Measurements from ENCODE around the gene CCDC77.

DNA sequence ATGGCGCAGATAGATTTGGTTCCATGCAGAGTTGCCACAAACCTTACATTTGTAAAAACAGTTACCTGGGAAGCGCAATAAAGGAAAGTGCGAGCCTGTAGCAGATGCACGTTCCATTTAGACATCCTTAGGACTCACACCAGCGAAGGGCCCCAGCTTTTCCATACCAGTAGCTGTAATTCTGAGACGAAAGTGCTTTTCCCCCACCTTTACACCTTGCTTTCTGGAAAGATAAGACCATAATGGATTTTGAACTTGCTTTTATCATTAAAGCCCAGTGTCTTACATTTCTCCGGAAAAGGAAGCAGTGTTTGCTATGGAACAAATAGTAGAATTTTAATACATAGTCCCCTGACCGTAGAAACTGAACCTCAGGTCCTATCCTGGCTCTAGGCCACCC, 616 bp upstream of the CCDC77 start:
- TF ChIP-seq, protein P1, sequence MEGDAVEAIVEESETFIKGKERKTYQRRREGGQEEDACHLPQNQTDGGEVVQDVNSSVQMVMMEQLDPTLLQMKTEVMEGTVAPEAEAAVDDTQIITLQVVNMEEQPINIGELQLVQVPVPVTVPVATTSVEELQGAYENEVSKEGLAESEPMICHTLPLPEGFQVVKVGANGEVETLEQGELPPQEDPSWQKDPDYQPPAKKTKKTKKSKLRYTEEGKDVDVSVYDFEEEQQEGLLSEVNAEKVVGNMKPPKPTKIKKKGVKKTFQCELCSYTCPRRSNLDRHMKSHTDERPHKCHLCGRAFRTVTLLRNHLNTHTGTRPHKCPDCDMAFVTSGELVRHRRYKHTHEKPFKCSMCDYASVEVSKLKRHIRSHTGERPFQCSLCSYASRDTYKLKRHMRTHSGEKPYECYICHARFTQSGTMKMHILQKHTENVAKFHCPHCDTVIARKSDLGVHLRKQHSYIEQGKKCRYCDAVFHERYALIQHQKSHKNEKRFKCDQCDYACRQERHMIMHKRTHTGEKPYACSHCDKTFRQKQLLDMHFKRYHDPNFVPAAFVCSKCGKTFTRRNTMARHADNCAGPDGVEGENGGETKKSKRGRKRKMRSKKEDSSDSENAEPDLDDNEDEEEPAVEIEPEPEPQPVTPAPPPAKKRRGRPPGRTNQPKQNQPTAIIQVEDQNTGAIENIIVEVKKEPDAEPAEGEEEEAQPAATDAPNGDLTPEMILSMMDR (conservative IDR thresholded peaks at IDR 0.05 in 1 of 2, IDR thresholded peaks at IDR 0.05 in 1 of 2; ENCODE audit: extremely low read depth in 1 of 2, insufficient read depth in 1 of 2, low read depth in 1 of 2, low read length in 2 of 2), result no peak
- TF ChIP-seq EZH2 (IDR thresholded peaks at IDR 0.05; ENCODE audit: borderline replicate concordance, low read length), result no peak

Measured in mammary epithelial cell (primary cell).